ENCODE data around the gene RNASE4. TPM values are rescaled to one million over a fixed set of nuclear protein-coding genes. Genes with fewer than 3 reads are reported as not detected.

Gene RNASE4
- total RNA-seq, 1 experiment from 2014 or later: 3.9 TPM

DNA sequence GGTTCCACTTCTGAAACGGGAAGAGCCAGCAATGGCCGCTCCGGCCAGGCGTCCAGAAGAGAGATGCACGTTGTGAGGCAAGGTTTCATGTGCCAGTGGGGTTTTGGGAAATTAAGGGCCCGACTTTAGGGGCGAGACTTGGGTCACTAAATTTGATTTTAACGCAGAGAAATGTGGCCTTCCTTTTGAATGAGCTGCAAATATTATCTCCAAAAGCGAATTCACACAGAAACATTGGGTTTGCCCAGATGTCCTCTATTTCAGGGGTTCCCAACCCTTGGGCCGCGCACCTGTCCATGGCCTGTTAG lies 2.3 kb upstream of the RNASE4 start:
- intact Hi-C loops (cut with micrococcal nuclease): loop anchor here (1.0 to 5.0 kb wide), 3 partner anchors 51 to 305 kb away; partner anchors contain the start of genes METTL17 and PNP
- ATAC-seq (no peak), DNase-seq (ENCODE audit: low read depth, low spot score) (no peak)
- POLR2A ChIA-PET: interaction anchor here (1.2 to 6.1 kb wide), 8 partner anchors 10 to 339 kb away, joined by 4 to 47 read pairs (median 16); partner anchors contain the start of gene PARP2
- H3K9me3 ChIP-seq (ENCODE audit: control insufficient read depth in 1 of 2, insufficient read depth in 1 of 2, low read depth in 1 of 2, low read length in 2 of 2): no peaks in the 10 kb centered on the region
- H3K27me3 ChIP-seq (ENCODE audit: insufficient read depth, low read length): no peaks in the 10 kb centered on the region
- no peaks in the 10 kb centered on the region for H4K20me1 ChIP-seq (ENCODE audit: insufficient read depth)
- peak overlapping the region; percentile 96 for H3K4me2 ChIP-seq (ENCODE audit: low read length)
- no peak overlapping the region for H2AFZ ChIP-seq (ENCODE audit: low read depth, low read length, poor library complexity, severe bottlenecking)
- H3K79me2 ChIP-seq (ENCODE audit: insufficient read depth, low read length): no peaks in the 10 kb centered on the region
- TF ChIP-seq, protein P1, sequence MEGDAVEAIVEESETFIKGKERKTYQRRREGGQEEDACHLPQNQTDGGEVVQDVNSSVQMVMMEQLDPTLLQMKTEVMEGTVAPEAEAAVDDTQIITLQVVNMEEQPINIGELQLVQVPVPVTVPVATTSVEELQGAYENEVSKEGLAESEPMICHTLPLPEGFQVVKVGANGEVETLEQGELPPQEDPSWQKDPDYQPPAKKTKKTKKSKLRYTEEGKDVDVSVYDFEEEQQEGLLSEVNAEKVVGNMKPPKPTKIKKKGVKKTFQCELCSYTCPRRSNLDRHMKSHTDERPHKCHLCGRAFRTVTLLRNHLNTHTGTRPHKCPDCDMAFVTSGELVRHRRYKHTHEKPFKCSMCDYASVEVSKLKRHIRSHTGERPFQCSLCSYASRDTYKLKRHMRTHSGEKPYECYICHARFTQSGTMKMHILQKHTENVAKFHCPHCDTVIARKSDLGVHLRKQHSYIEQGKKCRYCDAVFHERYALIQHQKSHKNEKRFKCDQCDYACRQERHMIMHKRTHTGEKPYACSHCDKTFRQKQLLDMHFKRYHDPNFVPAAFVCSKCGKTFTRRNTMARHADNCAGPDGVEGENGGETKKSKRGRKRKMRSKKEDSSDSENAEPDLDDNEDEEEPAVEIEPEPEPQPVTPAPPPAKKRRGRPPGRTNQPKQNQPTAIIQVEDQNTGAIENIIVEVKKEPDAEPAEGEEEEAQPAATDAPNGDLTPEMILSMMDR (IDR thresholded peaks at IDR 0.05 in 2 of 3, conservative IDR thresholded peaks at IDR 0.05 in 1 of 3; ENCODE audit: borderline replicate concordance in 1 of 3, insufficient read depth in 1 of 3, low read depth in 2 of 3, low read length in 2 of 3): 0 out of 6 replicates have a peak, but pooled peaks of 1 of the 3 experiments have one; percentile 6
- TF ChIP-seq MAX (IDR thresholded peaks at IDR 0.05): no peak
- TF ChIP-seq POLR2A (IDR thresholded peaks at IDR 0.05; ENCODE audit: borderline replicate concordance, extremely low read depth, insufficient read depth, insufficient read length): peak; percentile 18
- peak overlapping the region; percentile 74 for H3K9ac ChIP-seq (ENCODE audit: low read length)
- H3K36me3 ChIP-seq (ENCODE audit: control insufficient read depth in 1 of 2, insufficient read depth in 2 of 2, low read length in 2 of 2): no peaks in the 10 kb centered on the region
- H3K9me2 ChIP-seq (ENCODE audit: insufficient read depth): no peaks in the 10 kb centered on the region
- RAD21 ChIA-PET (ENCODE audit: low non-redundant PET in 1 of 2, low total read pairs in 2 of 2, uncharacterized antibody in 2 of 2, unreplicated experiment in 2 of 2): interaction anchor here in 1 of 2 experiments (1.0 kb wide), 1 partner anchor 19 kb away, joined by 4 read pairs; no protein-coding TSS in a partner anchor
- CTCF ChIA-PET: interaction anchor here (1.3 to 6.1 kb wide), 7 partner anchors 9 to 72 kb away, joined by 5 to 59 read pairs (median 15); no protein-coding TSS in a partner anchor
- H3K4me3 ChIP-seq (replicated peaks in 1 of 2; ENCODE audit: low read depth in 1 of 2, low read length in 2 of 2): peak overlapping the region; percentile 65 to 72
- peak overlapping the region; percentile 97 for H3K27ac ChIP-seq (ENCODE audit: low read depth, low read length)
- peaks cover 27 to 64% of the 10 kb centered on the region in 2 experiments for H3K4me1 ChIP-seq (ENCODE audit: control insufficient read depth in 1 of 2, insufficient read depth in 2 of 2, low read length in 2 of 2)
- TSS peak; percentile 98 for BruUV-seq (replicated peaks)

- DNase-seq (ENCODE audit: low read depth, low spot score) (peak; percentile 88), ATAC-seq (peak; percentile 61)
- Histone ChIP-seq H3K79me2 (ENCODE audit: insufficient read depth, low read length) (no peaks in the 10 kb centered on the region), H3K9ac (ENCODE audit: low read length) (peak overlapping the region; percentile 74), H3K4me1 (ENCODE audit: control insufficient read depth in 1 of 2, insufficient read depth in 2 of 2, low read length in 2 of 2) (peaks cover 27 to 64% of the 10 kb centered on the region in 2 experiments), H3K9me2 (ENCODE audit: insufficient read depth) (no peaks in the 10 kb centered on the region), H3K27me3 (ENCODE audit: insufficient read depth, low read length) (no peaks in the 10 kb centered on the region), H3K4me2 (ENCODE audit: low read length) (peak overlapping the region; percentile 96), H3K9me3 (ENCODE audit: control insufficient read depth in 1 of 2, insufficient read depth in 1 of 2, low read depth in 1 of 2, low read length in 2 of 2) (no peaks in the 10 kb centered on the region), H3K27ac (ENCODE audit: low read depth, low read length) (peak overlapping the region; percentile 97), H3K4me3 (replicated peaks in 1 of 2; ENCODE audit: low read depth in 1 of 2, low read length in 2 of 2) (peak overlapping the region; percentile 65 to 72), H2AFZ (ENCODE audit: low read depth, low read length, poor library complexity, severe bottlenecking) (peak overlapping the region; percentile 89), H4K20me1 (ENCODE audit: insufficient read depth) (no peaks in the 10 kb centered on the region), H3K36me3 (ENCODE audit: control insufficient read depth in 1 of 2, insufficient read depth in 2 of 2, low read length in 2 of 2) (no peaks in the 10 kb centered on the region)
- POLR2A ChIA-PET: interaction anchor here (0.8 to 6.1 kb wide), 10 partner anchors 10 to 339 kb away, joined by 3 to 47 read pairs (median 8); partner anchors contain the start of gene PARP2
- RAD21 ChIA-PET (ENCODE audit: low non-redundant PET in 1 of 2, low total read pairs in 2 of 2, uncharacterized antibody in 2 of 2, unreplicated experiment in 2 of 2): interaction anchor here (0.8 to 1.1 kb wide), 4 partner anchors 20 to 70 kb away, joined by 3 to 4 read pairs (median 3); no protein-coding TSS in a partner anchor
- CTCF ChIA-PET: interaction anchor here (0.9 to 6.1 kb wide), 8 partner anchors 9 to 357 kb away, joined by 4 to 59 read pairs (median 14); no protein-coding TSS in a partner anchor
- BruUV-seq (replicated peaks): no TSS peak
- intact Hi-C loops (cut with micrococcal nuclease): loop anchor here (1.0 to 5.0 kb wide), 5 partner anchors 51 to 305 kb away; partner anchors contain the start of genes METTL17 and PNP
- TF ChIP-seq POLR2AphosphoS5 (IDR thresholded peaks at IDR 0.05; ENCODE audit: low read depth, low read length): peak; percentile 69
- peak; percentile 13 for TF ChIP-seq POLR2A (IDR thresholded peaks at IDR 0.05; ENCODE audit: borderline replicate concordance, extremely low read depth, insufficient read depth, insufficient read length)
- no peak for TF ChIP-seq RAD21 (IDR thresholded peaks at IDR 0.05; ENCODE audit: low read depth)
- TF ChIP-seq SP1 (IDR thresholded peaks at IDR 0.05; ENCODE audit: low read depth): no peak
- TF ChIP-seq, protein P1 (IDR thresholded peaks at IDR 0.05 in 2 of 3, conservative IDR thresholded peaks at IDR 0.05 in 1 of 3; ENCODE audit: borderline replicate concordance in 1 of 3, insufficient read depth in 1 of 3, low read depth in 2 of 3, low read length in 2 of 3): 0 out of 6 replicates have a peak, but pooled peaks of 1 of the 3 experiments have one; percentile 7
- TF ChIP-seq EZH2 (IDR thresholded peaks at IDR 0.05): no peak
These were observed 1.8 kb upstream of the RNASE4 start for GRCh38 chr14:20682435-20683124.
